Activated CD8-positive, alpha-beta memory T cell treated with anti-CD3 and anti-CD28 coated beads for 36 hours (primary cell): Measurements from ENCODE around the gene GIMAP5. TPM values are rescaled to one million over a fixed set of nuclear protein-coding genes. Genes with fewer than 3 reads are reported as not detected.

Source experiments
- CTCF ChIA-PET: fragments of 350-600 bp; sonication (Branson Sonifier 250); formaldehyde crosslinking; loops from one replicate; lab custom pipeline; 2021; ENCODE audit warnings: antibody characterized with exemption; lab: Charles Lee
- POLR2A ChIA-PET: fragments of 350-600 bp; sonication (Branson Sonifier 250); formaldehyde crosslinking; loops from one replicate; lab custom pipeline; 2021; ENCODE audit warnings: antibody characterized with exemption; lab: Charles Lee
- total RNA-seq, 2 experiments: library from RNA; stranded (reverse); gene quantifications; one replicate each; pipeline ENCODE4 v1.2.3, GENCODE V29; 2021

The GIMAP5 gene
- total RNA-seq = 10 to 100 TPM; 60.1 to 61.0 TPM

DNA sequence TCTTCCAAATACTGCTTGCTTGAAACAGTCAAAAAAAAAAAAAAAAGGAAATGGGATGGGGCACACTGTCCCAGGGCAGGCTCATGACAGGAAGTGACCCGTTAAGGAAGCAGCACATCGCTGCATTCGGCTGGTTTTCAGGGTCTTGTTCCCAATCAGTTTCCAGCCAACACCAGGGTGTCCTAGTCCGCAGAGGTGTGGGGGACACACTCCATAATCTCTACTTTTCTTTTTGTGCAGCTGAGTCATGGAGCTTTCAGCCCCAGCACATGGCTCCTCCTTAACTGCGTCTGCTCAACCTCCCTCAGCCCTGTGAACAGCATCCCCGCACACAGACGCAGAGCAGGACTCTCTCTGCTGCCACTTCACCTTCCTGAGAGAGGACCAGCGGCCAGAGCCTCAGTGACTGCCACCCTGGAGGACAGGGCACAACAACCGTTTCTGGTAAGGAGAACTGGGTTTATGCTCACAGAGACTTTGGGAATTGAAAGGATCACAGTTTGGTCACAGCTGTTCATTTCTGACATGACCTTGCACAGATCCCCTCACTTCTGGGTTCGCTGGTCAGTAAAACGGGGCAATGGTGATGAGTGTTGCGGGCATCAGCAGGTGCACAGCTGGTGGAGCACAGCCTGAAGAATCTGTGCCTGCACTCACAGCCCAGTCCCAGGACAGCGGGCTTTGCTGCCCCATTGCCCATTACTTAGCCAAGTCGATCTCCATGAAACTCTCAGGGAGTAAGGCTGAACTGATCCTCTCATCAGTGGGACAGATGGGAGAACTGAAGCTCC lies at the start of gene GIMAP5:
GIMAP5 (plus strand) TSS at position 154 of the 791 bp plus-strand sequence. CDS start 3,467 bp downstream, outside the sequence.
- POLR2A ChIA-PET = interaction anchor here (0.7 to 2.8 kb wide), 8 partner anchors 9 to 285 kb away, joined by 3 to 22 read pairs (median 9); partner anchors contain the start of genes GIMAP1, GIMAP2 and GIMAP4
- CTCF ChIA-PET = interaction anchor here (0.7 to 1.3 kb wide), 5 partner anchors 16 to 71 kb away, joined by 3 to 5 read pairs (median 3); partner anchors contain the start of gene GIMAP1

DNA sequence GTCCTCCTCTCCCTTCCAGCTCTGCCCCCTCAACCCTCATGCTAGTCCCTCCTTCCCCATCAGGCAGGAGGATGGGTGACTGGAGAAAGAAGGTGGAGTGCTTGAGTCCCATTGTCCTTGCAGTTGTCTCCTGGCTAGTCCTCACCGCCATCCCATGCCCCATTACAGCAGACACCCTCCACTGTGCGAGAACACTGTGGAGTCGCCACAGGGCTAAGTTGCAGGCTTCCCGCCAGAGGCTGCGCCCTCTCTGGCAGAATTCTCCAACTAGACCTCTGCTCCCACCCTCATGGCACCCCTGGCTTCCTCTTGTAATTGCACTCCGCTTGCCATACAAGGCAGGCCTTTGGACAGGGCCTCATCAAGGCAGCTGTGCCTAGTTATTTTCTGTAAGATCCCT lies 48.6 kb upstream of the GIMAP5 start:
- POLR2A ChIA-PET = no interaction called here

DNA sequence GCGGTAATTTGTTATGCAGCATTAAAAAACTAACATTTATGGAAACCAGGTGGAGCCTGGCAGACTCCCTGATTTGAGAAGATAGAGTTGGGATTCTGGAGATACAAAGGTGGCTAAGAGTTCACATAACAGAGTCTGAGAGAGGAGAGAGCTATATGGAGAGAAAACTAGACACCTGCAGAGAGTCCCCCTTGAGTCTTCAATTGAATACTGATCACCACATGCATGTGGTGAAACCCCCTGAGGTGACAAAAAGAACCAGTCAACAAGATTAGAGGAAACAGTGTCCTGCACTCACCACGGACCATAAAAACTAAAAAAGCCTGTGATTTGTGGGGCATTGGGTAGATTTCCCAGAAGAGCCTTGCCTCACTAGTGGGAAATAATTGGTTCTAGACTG lies 41.6 kb upstream of the GIMAP5 start:
- ChIA-PET POLR2A (no interaction called here), CTCF (no interaction called here)

More for the DNA sequence above, 48.6 kb upstream of the GIMAP5 start:
- CTCF ChIA-PET = no interaction called here

DNA sequence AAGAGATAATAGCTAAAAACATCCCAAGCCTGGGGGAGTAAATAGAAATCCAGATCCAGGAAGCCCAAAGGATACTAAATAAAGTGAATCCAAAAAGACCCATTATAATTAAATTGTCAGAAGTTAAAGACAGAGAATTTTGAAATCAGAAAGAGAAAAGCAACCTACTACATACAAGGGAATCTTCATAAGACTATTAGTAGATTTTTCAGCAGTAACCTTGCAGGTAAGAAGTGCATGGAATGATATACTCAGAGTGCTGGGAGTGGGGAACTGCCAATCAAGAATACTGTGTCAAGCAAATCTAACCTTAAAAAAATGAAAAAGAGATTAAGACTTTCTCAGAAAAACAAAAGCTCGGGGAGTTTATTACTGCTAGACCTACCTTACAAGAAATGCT lies 34.0 kb upstream of the GIMAP5 start:
- ChIA-PET POLR2A (no interaction called here), CTCF (no interaction called here)

DNA sequence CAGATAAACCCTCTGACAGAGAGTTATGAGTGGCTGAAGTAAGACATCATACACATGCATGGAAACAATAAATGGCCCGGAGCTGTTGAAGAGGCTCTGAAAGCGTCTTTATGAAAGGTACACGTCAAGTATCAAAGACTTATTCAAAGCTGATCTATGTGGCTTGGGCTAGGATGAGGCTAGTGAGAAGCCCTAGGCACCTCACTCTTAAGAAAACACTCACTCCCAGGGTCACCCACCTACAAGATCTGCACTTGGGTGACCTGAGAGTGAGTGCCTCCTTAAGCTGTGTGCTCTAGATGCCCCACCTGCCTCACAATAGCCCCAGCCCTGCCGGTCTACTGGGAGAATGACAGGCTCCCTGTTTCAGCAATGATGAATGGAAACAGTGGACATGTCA lies 21.9 kb upstream of the GIMAP5 start:
- ChIA-PET CTCF (interaction anchor here (0.7 to 2.3 kb wide), 9 partner anchors 10 to 264 kb away, joined by 3 to 11 read pairs (median 4); no protein-coding TSS in a partner anchor), POLR2A (interaction anchor here (0.8 to 3.4 kb wide), 11 partner anchors 15 to 266 kb away, joined by 3 to 23 read pairs (median 6); partner anchors contain the start of genes GIMAP2 and GIMAP5)

DNA sequence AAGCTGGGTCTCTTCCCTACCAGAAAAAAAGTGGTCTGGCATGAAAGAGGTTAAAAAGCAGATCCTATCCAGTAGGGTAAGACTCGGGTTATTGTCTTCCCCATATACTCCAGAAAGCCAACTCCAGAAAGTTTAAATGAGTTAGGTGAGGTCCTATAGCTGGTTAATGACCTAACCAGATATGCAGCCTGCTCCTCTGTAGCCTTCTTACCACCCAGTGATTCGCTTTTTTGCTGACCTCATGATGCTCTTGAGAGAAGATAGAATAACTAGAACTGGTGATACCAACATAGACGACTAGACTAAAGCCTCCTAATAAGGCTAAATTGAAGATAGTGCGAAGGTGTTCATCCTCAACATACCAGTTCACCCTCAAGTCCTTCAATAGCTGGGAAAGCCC lies 21.5 kb upstream of the GIMAP5 start:
- CTCF ChIA-PET = interaction anchor here (0.7 to 2.3 kb wide), 11 partner anchors 10 to 393 kb away, joined by 3 to 11 read pairs (median 4); partner anchors contain the start of gene GIMAP4
- POLR2A ChIA-PET = interaction anchor here (0.8 to 3.4 kb wide), 13 partner anchors 15 to 267 kb away, joined by 3 to 23 read pairs (median 4); partner anchors contain the start of genes GIMAP2 and GIMAP5

DNA sequence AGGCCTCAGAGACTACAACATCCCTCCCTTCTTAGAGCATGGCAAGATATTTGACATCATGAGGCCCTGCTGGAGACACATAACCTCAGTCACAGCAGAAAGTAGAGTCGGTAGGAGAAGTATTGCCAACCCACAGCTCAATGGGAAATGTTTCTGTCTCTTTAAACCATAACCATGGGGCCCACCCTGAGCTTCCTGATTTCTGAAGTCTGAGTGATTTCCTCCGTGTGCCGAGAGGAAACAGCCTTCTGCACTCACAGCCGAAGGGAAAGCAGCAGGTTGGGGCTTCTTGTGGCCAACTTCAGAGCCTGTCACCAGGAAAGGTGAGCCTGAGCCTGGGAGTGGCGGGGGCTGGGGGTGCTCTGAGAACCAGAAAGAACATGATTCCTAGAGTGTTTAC lies 20.9 kb upstream of the GIMAP5 start, which contains the start of gene GIMAP1:
GIMAP1 (plus strand) TSS at position 246 of the 400 bp plus-strand sequence. CDS start 2,435 bp downstream, outside the sequence.
- POLR2A ChIA-PET = interaction anchor here (0.9 to 3.4 kb wide), 11 partner anchors 14 to 201 kb away, joined by 3 to 23 read pairs (median 6); partner anchors contain the start of genes GIMAP2 and GIMAP5

DNA sequence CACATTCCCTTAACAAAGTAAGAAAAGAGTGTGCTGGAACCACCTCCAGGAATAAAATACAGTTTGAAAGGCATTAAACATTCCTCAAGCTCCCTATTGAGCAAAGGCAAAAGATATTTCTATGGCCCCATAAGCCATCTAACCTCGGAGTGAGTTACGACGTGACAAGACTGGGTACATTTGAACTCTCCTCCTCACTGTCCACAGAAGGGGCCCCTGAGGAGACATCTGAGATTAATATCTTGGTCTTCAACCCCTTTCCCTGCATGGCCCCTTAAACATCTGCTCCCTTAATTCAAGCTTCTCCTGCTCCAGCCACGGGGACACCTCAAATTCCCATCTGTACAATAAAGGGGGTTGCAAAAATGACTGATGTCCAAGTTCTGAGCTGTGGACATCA lies 20.3 kb upstream of the GIMAP5 start:
- CTCF ChIA-PET = interaction anchor here (1.1 to 2.3 kb wide), 6 partner anchors 13 to 268 kb away, joined by 3 to 11 read pairs (median 5); partner anchors contain the start of genes GIMAP2 and GIMAP4
- POLR2A ChIA-PET = interaction anchor here (0.9 to 3.4 kb wide), 9 partner anchors 14 to 197 kb away, joined by 3 to 23 read pairs (median 6); partner anchors contain the start of genes GIMAP2 and GIMAP5

More for the DNA sequence above, 20.9 kb upstream of the GIMAP5 start, which contains the start of gene GIMAP1:
- CTCF ChIA-PET = interaction anchor here (0.7 to 2.3 kb wide), 10 partner anchors 9 to 394 kb away, joined by 3 to 11 read pairs (median 4); partner anchors contain the start of gene GIMAP4

DNA sequence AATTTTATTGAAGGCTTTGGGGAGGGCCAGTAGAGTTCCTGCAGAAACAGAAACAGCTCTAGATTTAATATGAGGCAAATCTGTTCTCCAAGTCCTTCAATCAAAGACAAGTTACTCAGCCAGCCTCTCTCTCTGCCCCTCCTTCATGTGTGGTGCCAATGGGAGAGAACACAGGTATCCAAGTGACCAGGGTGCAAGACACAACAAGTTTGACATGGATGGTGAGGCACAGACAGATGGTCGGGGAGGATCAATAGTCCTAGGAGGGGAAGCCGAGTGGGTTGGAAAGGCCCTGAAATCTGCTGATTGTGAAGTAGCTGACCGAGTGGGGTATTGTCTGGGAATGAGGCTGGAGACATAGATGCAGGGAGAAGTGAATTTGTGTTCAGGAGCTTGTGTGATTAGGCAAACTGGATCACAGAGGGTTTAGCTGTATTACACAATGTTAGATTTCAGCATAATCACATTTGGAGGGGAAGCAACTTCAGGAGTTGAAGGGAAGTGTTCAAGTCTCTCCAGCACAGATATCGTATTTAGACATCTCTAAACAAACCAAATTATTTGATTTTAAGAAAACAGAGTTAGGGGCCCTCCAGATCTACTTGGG lies 19.3 kb upstream of the GIMAP5 start:
- ChIA-PET POLR2A (interaction anchor here (3.1 to 3.4 kb wide), 2 partner anchors 15 to 20 kb away, joined by 22 to 23 read pairs; partner anchors contain the start of gene GIMAP5), CTCF (interaction anchor here (1.3 to 1.4 kb wide), 2 partner anchors 15 to 32 kb away, joined by 4 read pairs; partner anchors contain the start of gene GIMAP2)

DNA sequence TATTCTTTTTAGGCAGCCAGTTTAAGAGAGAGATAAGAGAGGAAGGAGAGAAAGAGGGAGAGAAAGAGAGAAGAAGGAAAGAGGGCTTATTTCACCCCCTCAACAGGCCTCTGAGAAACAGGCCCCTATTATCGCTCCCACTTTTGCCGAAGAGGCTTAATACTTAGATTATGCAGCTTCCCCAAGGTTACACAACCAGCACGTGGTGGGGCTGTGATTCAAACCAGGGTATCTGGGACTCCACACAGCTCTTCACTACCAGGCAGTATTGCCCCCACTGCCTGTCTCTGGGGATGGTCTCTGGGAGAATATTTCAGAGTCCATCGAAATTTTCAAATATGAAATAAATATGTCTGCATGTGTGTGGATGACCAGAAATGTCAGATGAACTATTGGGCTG lies 17.8 kb upstream of the GIMAP5 start:
- CTCF ChIA-PET = no interaction called here
- POLR2A ChIA-PET = no interaction called here

DNA sequence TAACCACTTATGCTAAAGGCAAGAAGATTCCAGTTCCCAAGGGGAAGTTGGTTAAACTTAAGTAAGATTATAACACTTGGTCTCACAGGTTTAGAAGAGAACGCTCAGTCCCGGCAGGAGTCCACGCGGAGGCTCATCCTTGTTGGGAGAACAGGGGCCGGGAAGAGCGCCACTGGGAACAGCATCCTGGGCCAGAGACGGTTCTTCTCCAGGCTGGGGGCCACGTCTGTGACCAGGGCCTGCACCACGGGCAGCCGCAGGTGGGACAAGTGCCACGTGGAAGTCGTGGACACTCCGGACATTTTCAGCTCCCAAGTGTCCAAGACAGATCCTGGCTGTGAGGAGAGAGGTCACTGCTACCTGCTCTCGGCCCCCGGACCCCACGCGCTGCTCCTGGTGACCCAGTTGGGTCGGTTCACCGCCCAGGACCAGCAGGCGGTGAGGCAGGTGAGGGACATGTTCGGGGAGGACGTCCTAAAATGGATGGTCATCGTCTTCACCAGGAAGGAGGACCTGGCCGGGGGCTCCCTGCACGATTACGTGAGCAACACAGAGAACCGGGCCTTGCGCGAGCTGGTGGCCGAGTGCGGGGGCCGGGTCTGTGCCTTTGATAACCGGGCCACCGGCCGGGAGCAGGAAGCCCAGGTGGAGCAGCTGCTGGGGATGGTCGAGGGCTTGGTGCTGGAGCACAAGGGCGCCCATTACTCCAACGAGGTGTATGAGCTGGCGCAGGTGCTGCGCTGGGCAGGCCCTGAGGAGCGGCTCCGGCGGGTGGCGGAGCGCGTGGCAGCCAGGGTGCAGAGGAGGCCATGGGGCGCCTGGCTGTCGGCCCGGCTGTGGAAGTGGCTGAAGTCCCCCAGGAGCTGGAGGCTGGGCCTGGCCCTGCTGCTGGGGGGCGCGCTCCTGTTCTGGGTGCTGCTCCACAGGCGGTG lies 17.0 kb upstream of the GIMAP5 start:
- ChIA-PET CTCF (interaction anchor here (0.6 to 2.2 kb wide), 3 partner anchors 11 to 297 kb away, joined by 3 to 8 read pairs (median 4); no protein-coding TSS in a partner anchor), POLR2A (interaction anchor here (1.1 kb wide), 1 partner anchor 13 kb away, joined by 3 read pairs; no protein-coding TSS in a partner anchor)

DNA sequence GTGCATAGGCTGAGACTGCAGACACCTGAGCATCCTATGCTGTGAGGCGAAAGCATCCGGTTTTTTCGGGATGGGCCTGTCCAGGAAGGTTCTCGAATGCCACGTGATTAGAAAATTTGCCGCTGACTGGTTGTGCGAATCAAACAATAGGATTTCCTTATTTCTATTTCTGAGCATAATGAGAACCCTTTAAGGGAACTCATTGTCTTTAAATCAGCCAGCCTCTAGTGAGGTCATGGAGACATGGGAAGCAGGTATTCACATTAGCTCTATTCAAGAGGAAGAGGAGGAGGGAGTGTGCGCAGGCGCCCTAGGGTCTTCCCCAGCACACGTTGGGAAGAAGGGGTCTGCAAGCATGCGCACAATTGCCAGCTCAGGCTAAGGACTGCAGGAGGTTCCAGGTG lies 15.2 kb upstream of the GIMAP5 start:
- ChIA-PET CTCF (interaction anchor here (0.5 to 2.2 kb wide), 3 partner anchors 9 to 15 kb away, joined by 3 to 8 read pairs (median 4); no protein-coding TSS in a partner anchor), POLR2A (interaction anchor here (0.7 kb wide), 1 partner anchor 10 kb away, joined by 3 read pairs; no protein-coding TSS in a partner anchor)

DNA sequence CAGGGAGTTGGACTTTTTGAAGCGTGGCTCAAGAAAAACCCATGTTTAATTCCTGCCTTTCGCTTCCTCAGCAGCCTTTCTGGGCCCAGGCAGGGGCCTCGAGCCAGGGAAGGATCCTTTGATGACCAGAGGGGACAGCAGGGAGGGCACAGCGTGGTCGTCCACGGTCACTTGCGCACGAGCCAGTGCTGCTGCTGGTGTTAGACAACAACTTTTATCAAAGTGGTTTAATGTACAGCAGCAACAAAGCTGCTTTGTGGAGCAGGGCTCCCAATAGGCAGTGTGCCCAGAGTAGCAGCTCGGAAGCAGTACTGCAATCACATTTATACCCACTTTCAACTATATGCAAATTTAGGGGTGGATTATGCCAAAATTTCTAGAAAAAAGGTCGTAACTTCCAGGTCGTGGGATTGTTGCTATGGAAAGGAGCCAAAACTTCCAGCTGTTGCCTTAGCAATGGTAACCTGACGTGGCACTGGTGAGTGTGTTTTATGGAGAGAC lies 14.7 kb upstream of the GIMAP5 start:
- CTCF ChIA-PET = interaction anchor here (1.7 kb wide), 1 partner anchor 10 kb away, joined by 4 read pairs; no protein-coding TSS in a partner anchor

DNA sequence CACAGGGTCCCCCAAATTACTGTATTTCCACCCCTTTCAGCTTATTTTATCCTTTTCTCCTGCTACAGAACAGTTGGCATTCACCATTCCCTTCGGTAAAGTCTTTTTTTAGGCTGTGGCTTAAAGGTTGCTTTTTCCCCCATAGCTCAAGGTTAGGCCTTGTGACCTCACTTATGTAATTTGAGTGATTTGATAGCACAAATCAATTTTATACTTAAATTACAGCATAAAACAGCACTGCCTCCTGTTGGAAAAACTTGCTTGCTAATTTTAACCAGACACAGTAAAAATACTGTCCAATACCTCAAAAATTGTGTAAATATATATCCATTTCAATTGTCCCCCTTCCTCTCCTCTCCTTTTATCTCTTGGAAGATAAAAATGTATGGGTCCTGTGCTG lies 13.8 kb upstream of the GIMAP5 start:
- CTCF ChIA-PET = interaction anchor here (0.6 to 1.7 kb wide), 2 partner anchors 9 to 20 kb away, joined by 4 read pairs; no protein-coding TSS in a partner anchor
- POLR2A ChIA-PET = no interaction called here

More for the DNA sequence above, 14.7 kb upstream of the GIMAP5 start:
- POLR2A ChIA-PET = interaction anchor here (1.0 kb wide), 1 partner anchor 25 kb away, joined by 3 read pairs; no protein-coding TSS in a partner anchor

DNA sequence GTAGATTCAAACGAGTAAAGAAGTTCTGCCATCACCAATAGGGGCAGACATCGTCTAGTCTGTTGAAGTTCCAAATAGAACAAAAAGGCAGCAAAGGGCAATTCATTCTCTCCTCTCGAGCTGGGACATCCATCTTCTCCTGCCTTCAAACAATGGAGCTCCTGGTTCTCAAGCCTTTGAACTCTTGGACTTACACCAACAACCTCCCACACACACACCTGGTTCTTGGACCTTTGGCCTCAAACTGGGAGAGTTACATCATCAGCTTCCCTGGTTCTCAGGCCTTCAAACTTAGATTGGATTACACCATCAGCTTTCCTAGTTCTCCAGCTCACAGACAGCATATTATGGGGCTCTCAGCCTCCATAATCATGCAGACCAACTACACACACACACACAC lies 9.8 kb upstream of the GIMAP5 start:
- ChIA-PET POLR2A (interaction anchor here (0.6 kb wide), 1 partner anchor 213 kb away, joined by 3 read pairs; no protein-coding TSS in a partner anchor), CTCF (no interaction called here)

DNA sequence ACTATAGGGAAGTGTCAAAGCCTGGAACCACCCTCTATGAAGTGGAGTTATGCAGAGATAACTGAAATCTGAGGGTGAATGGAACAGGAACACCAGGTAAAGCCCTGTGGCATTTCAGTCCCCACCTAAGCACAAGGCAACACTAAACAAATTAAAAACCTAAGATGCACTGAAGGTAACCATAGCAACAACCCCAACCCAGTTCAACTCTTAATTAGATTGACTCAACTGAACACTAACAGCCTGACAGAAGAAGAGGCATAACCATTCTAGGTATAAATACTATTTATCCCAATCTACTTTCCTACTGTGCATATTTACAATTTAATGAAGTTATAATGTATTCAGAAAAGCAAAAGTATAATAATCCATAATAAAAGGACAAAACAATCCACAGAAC lies 9.2 kb upstream of the GIMAP5 start:
- ChIA-PET POLR2A (no interaction called here), CTCF (no interaction called here)

DNA sequence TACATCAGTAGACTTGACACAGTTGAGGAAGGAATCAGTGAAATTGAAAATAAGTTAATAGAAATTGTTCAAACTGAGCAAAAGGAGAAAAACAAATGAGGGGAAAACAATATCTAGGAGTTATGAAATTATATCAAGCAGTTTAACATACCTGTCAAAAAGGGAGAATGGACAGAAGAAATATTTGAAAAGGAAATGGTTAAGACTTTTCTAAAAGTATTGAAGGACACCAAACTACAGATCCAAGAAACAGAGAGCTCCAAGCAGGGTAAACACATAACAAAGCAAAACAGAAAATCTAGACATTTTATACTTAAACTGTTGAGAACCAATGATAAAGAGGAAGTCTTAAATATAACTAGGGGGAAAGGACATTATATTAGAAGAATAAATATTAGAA lies 8.6 kb upstream of the GIMAP5 start:
- ChIA-PET POLR2A (no interaction called here), CTCF (interaction anchor here (0.7 kb wide), 1 partner anchor 13 kb away, joined by 3 read pairs; no protein-coding TSS in a partner anchor)
